Prostate gland (tissue), 2 donors: Measurements from ENCODE around the gene ITGA6. TPM values are rescaled to one million over a fixed set of nuclear protein-coding genes. Genes with fewer than 3 reads are reported as not detected.
"Not testable (repeated sequence)": the region's sequence is repeated elsewhere in the genome, so short reads cannot be mapped to it uniquely, and the experiment has no call there.

ENCODE experiments used
- DNase-seq: peaks from one replicate; pipeline ENCODE4 v3.0.0-alpha.2; 2019; ENCODE audit warnings: low spot score
- H3K27ac ChIP-seq, 2 donors: fragments of 200-600 bp; sonication (generic); 2 replicates each; pipeline ENCODE4 v1.5.1; 2017 to 2019
- H3K27me3 ChIP-seq: fragments of 200-600 bp; sonication (generic); replicated peaks from 2 replicates; pipeline ENCODE4 v1.5.1; 2019; ENCODE audit not compliant: insufficient read depth
- H3K36me3 ChIP-seq, 2 donors: fragments of 200-600 bp; sonication (generic); 1 replicate in 1 of 2; 2 replicates in 1 of 2; pipeline versions ENCODE4 v1.5.1 to v1.8.1; 2017 to 2019
- H3K4me1 ChIP-seq: fragments of 200-600 bp; sonication (generic); replicated peaks from 2 replicates; pipeline ENCODE4 v1.5.1; 2019
- H3K4me3 ChIP-seq, 2 donors: fragments of 200-600 bp; sonication (generic); 2 replicates each; pipeline ENCODE4 v1.5.1; 2017 to 2019
- H3K9me3 ChIP-seq: fragments of 200-600 bp; sonication (generic); 2 replicates; pipeline ENCODE4 v1.5.1; 2017
- POLR2A ChIP-seq: fragments of 450-650 bp; IDR thresholded peaks from one replicate; pipeline ENCODE4 v1.6.1; 2016; ENCODE audit warnings: antibody characterized with exemption, mild to moderate bottlenecking
- POLR2AphosphoS5 ChIP-seq: sonication (generic); formaldehyde crosslinking; IDR thresholded peaks from one replicate; pipeline ENCODE4 v1.6.1; 2017; ENCODE audit warnings: antibody characterized with exemption
- WGBS: methylation state at CpG from one replicate; pipeline ENCODE4 v1.1.5; 2018; 5-methylcytosine and 5-hydroxymethylcytosine counted together
- intact Hi-C: fragments of 100-400 bp; cut with DNase I; formaldehyde crosslinking; loops from one replicate; pipeline ENCODE4 v1.14.2; 2022
- total RNA-seq, 2 donors: library from RNA; depleted of rRNA; stranded (reverse); fragments of >200 nt; gene quantifications; one replicate each; pipeline ENCODE4 v1.1.0, GENCODE V29; 2016
- TF ChIP-seq, protein P1 (sequence below), 4 experiments: fragments of 200-600 bp in 2 of 4; fragments of 450-650 bp in 2 of 4; sonication (generic) in 2 of 4; IDR thresholded peaks; 1 replicate in 3 of 4; 2 replicates in 1 of 4; pipeline ENCODE4 v1.5.1; 2016 to 2019; ENCODE audit warnings: antibody characterized with exemption in 4 of 4, mild to moderate bottlenecking in 2 of 4, moderate library complexity in 2 of 4

Gene ITGA6
- total RNA-seq, 2 donors from 2014 or later: 71.7 to 249 TPM

DNA sequence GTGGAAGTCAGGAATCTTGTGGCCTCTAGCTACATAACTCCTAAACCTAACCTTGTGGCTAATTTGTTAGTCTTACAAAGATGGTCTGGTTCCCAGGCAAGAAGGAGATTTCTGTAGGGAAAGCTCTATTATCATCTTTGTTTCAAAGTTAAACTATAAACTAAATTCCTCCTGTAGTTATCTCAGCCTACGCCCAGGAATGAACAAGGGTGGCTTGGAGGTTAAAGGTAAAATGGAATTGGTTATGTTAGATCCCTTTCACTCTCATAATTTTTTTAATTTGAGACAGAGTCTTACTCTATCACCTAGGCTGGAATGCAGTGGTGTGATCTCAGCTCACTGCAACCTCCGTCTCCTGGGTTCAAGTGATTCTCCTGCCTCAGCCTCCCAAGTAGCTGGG is 103.9 kb downstream of the ITGA6 start:
- no peak overlapping the region for H3K27ac ChIP-seq
- DNase-seq: no peak
- TF ChIP-seq, protein P1, sequence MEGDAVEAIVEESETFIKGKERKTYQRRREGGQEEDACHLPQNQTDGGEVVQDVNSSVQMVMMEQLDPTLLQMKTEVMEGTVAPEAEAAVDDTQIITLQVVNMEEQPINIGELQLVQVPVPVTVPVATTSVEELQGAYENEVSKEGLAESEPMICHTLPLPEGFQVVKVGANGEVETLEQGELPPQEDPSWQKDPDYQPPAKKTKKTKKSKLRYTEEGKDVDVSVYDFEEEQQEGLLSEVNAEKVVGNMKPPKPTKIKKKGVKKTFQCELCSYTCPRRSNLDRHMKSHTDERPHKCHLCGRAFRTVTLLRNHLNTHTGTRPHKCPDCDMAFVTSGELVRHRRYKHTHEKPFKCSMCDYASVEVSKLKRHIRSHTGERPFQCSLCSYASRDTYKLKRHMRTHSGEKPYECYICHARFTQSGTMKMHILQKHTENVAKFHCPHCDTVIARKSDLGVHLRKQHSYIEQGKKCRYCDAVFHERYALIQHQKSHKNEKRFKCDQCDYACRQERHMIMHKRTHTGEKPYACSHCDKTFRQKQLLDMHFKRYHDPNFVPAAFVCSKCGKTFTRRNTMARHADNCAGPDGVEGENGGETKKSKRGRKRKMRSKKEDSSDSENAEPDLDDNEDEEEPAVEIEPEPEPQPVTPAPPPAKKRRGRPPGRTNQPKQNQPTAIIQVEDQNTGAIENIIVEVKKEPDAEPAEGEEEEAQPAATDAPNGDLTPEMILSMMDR (IDR thresholded peaks at IDR 0.05): no peak
- TF ChIP-seq POLR2AphosphoS5 (no peak), POLR2A (no peak)
- H3K4me1 ChIP-seq: no peaks in the 10 kb centered on the region
- H3K36me3 ChIP-seq: no peaks in the 10 kb centered on the region
- no peaks in the 10 kb centered on the region for H3K27me3 ChIP-seq
- H3K4me3 ChIP-seq: no peak overlapping the region
- H3K9me3 ChIP-seq: no peaks in the 10 kb centered on the region
- 90% methylated on average over 2 of the region's 2 CpGs for WGBS
- intact Hi-C loops: no loop called here

DNA sequence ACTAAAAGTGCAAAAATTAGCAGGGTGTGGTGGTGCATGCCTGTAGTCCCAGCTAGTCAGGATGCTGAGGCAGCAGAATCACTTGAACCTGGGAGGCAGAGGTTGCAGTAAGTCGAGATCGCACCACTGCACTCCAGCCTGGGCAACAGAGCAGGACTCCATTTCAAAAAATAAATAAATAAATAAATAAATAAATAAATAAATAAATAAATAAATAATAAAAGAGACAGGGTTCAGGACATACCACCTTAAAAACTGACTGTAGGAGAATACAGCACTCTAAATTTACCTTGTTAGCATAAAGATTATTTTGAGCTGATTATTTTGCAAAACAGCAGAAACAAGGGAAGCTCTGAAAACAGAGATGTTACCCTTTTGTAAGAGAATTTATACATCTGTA is 105.1 kb downstream of the ITGA6 start:
- H3K36me3 ChIP-seq, H3K4me3 ChIP-seq, H3K27me3 ChIP-seq, H3K9me3 ChIP-seq, H3K27ac ChIP-seq, H3K4me1 ChIP-seq, DNase-seq, intact Hi-C loops: not testable (repeated sequence)
- 93% methylated on average over 2 of the region's 2 CpGs for WGBS

DNA sequence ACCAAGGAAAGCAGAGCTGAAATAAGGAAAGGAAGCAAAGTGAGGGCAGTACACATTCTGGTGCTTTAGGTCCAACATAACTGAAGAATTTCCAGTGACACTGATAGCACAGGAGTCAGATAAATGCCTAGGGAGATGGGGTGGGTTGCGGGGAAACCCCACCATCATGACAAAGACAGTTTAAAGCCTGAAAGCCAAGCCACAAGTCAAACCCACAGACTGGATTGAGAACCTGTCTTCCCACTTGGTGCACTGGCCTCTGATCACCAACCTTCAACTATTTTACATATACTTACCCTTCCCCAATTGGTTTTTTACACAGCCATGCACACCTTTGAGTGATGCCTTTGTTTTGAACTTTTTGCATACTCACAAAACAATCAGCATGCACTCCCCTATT is 106.3 kb downstream of the ITGA6 start:
- 100% methylated on average over 1 of the region's 1 CpG for WGBS
- TF ChIP-seq POLR2AphosphoS5 (no peak), POLR2A (no peak)
- TF ChIP-seq, protein P1 (IDR thresholded peaks at IDR 0.05): no peak
- DNase-seq: no peak
- no peaks in the 10 kb centered on the region for H3K36me3 ChIP-seq
- no peaks in the 10 kb centered on the region for H3K9me3 ChIP-seq
- intact Hi-C loops: no loop called here
- no peak overlapping the region for H3K4me3 ChIP-seq
- no peak overlapping the region for H3K27ac ChIP-seq
- no peaks in the 10 kb centered on the region for H3K4me1 ChIP-seq
- no peaks in the 10 kb centered on the region for H3K27me3 ChIP-seq

DNA sequence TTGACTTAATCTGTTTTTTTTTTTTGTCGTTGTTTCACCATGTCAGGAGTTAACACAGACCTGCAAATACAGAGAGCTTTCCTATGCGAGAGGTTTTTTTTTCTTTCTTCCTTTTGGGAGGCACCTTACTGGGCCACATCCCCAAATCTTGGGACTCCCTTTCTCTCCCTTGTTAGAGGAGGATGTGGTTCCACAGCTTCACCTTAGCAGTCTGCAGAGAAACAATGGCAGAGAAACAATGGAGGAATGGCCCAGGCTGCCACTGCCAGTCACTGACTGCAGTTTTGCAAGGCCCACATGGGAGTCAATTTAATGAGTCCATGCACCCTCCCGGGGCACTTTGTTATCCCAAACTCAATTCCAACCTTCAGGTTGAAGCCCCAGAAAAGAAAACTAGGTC is 107.7 kb downstream of the ITGA6 start:
- intact Hi-C loops: no loop called here
- TF ChIP-seq POLR2A: no peak
- TF ChIP-seq, protein P1 (IDR thresholded peaks at IDR 0.05): no peak
- no peak for TF ChIP-seq POLR2AphosphoS5
- Histone ChIP-seq H3K27me3 (no peaks in the 10 kb centered on the region), H3K36me3 (no peaks in the 10 kb centered on the region), H3K9me3 (no peaks in the 10 kb centered on the region), H3K4me1 (no peaks in the 10 kb centered on the region), H3K27ac (no peak overlapping the region), H3K4me3 (no peak overlapping the region)
- 97% methylated on average over 3 of the region's 3 CpGs for WGBS
- DNase-seq: no peak

DNA sequence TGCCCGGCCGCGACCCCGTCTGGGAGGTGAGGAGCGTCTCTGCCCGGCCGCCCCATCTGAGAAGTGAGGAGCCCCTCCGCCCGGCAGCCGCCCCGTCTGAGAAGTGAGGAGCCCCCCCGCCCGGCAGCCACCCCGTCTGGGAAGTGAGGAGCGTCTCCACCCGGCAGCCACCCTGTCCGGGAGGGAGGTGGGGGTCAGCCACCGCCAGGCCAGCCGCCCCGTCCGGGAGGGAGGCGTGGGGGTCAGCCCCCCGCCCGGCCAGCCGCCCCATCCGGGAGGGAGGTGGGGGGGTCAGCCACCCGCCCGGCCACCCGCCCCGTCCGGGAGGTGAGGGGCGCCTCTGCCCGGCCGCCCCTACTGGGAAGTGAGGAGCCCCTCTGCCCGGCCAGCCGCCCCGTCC is 110.5 kb downstream of the ITGA6 start:
- H3K36me3 ChIP-seq, H3K4me3 ChIP-seq, H3K9me3 ChIP-seq, H3K27ac ChIP-seq, H3K27me3 ChIP-seq, intact Hi-C loops, H3K4me1 ChIP-seq, DNase-seq: not testable (repeated sequence)
- WGBS: 97% methylated on average over 7 of the region's 37 CpGs

DNA sequence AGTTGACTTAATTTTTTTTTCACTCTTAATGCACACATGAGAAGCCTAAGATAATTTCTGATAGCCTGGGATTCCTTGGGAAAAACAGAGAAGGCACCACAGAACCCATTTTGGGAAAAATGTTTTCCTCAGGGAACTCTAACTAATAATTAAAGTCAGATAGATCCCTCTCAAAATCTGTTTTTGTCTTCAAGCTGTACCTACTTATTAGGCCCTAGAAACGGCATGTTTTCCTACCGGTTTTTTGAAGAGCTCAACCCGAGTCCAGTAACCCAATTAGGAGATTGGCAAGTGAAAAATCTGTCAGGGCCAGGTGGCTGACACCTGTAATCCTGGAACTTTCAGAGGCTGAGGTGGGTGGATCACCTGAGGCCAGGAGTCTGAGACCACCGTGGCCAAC is 112.4 kb downstream of the ITGA6 start:
- intact Hi-C loops: no loop called here
- H3K27me3 ChIP-seq: no peaks in the 10 kb centered on the region
- H3K4me3 ChIP-seq: no peak overlapping the region
- no peak for DNase-seq
- no peak overlapping the region for H3K27ac ChIP-seq
- H3K9me3 ChIP-seq: no peaks in the 10 kb centered on the region
- WGBS: 89% methylated on average over 4 of the region's 4 CpGs
- no peaks in the 10 kb centered on the region for H3K36me3 ChIP-seq
- no peaks in the 10 kb centered on the region for H3K4me1 ChIP-seq
- TF ChIP-seq POLR2A: no peak
- TF ChIP-seq, protein P1 (IDR thresholded peaks at IDR 0.05): no peak
- no peak for TF ChIP-seq POLR2AphosphoS5
